HepG2 (cell line): ENCODE results near the gene MORN1. TPM values are rescaled to one million over a fixed set of nuclear protein-coding genes. Genes with fewer than 3 reads are reported as not detected.

Experiments used
- ATAC-seq: fragments of 200-7000 bp; cut with Tn5 transposase; 3 replicates; pipeline ENCODE4 v1.9.1; 2020; ENCODE audit warnings: mild to moderate bottlenecking, moderate library complexity
- BruUV-seq: library from RNA; stranded (reverse); fragments of 400-500 nt; replicated peaks from 2 replicates; lab custom pipeline; 2021; lab: Mats Ljungman, UMichigan
- CTCF ChIA-PET: fragments of 300-600 bp; formaldehyde crosslinking; extraction: SDS; loops from one replicate; lab custom pipeline; 2021; ENCODE audit warnings: low total read pairs, inconsistent platforms, low intra/inter-chr PET ratio; lab: Yijun Ruan, JAX
- POLR2A ChIA-PET: fragments of 350-600 bp; sonication (Branson Sonifier 250); formaldehyde crosslinking; loops from one replicate; lab custom pipeline; 2020; ENCODE audit warnings: antibody characterized with exemption, inconsistent platforms; lab: Yijun Ruan, JAX
- DNase-seq: peaks from one replicate; pipeline ENCODE4 v3.0.0-alpha.2; 2015; ENCODE audit warnings: low spot score
- FAIRE-seq: peaks from 3 replicates; lab custom pipeline; 2011; peaks lifted over from hg19 to GRCh38; lab: Jason Lieb, UNC
- H2AFZ ChIP-seq: one replicate; pipeline ENCODE4 v1.6.1; 2011; ENCODE audit warnings: low read length, inconsistent platforms
- H3K27ac ChIP-seq: fragments of 300-600 bp; 3 replicates; pipeline ENCODE4 v1.8.0; 2011; ENCODE audit warnings: mixed run types, mild to moderate bottlenecking, mixed read lengths, low read length, inconsistent platforms; ENCODE audit not compliant: insufficient read depth; ENCODE audit errors: extremely low read length
- H3K27me3 ChIP-seq, 2 experiments: fragments of 200-600 bp in 1 of 2; 2 replicates in 1 of 2; 3 replicates in 1 of 2; pipeline versions ENCODE4 v1.6.0 to v1.8.0; 2011; ENCODE audit warnings: low read length in 2 of 2, mild to moderate bottlenecking in 2 of 2, moderate library complexity in 2 of 2, inconsistent platforms in 1 of 2; ENCODE audit not compliant: insufficient read depth in 2 of 2, control insufficient read depth in 1 of 2
- H3K36me3 ChIP-seq, 2 experiments: fragments of 200-600 bp in 1 of 2; replicated peaks in 1 of 2; 2 replicates in 1 of 2; 3 replicates in 1 of 2; pipeline versions ENCODE4 v1.5.1 to v1.8.0; 2011; ENCODE audit warnings: low read length in 2 of 2, inconsistent platforms in 1 of 2; ENCODE audit not compliant: insufficient read depth in 2 of 2, control insufficient read depth in 1 of 2
- H3K4me1 ChIP-seq: 2 replicates; pipeline ENCODE4 v1.5.1; 2012; ENCODE audit warnings: low read length, inconsistent platforms; ENCODE audit not compliant: insufficient read depth
- H3K4me2 ChIP-seq: 2 replicates; pipeline ENCODE4 v1.6.0; 2011; ENCODE audit warnings: low read depth, low read length, inconsistent platforms
- H3K4me3 ChIP-seq, 3 experiments: fragments of 200-600 bp in 1 of 3; sonication (generic), shearing (Covaris generic) in 1 of 3; replicated peaks in 1 of 3; 2 replicates each; pipeline ENCODE4 v1.5.1; 2011 to 2016; ENCODE audit warnings: low read length in 3 of 3, inconsistent platforms in 2 of 3, low read depth in 2 of 3, mild to moderate bottlenecking in 2 of 3, control low read depth in 1 of 3, mixed read lengths in 1 of 3; ENCODE audit not compliant: insufficient read depth in 1 of 3
- H3K79me2 ChIP-seq: one replicate; pipeline ENCODE4 v1.6.1; 2011; ENCODE audit warnings: low read length, inconsistent platforms; ENCODE audit not compliant: insufficient read depth
- H3K9ac ChIP-seq: 2 replicates; pipeline ENCODE4 v1.6.0; 2011; ENCODE audit warnings: mild to moderate bottlenecking, low read depth, low read length, inconsistent platforms; ENCODE audit not compliant: insufficient read depth
- H3K9me3 ChIP-seq: 2 replicates; pipeline ENCODE4 v1.5.1; 2012; ENCODE audit warnings: mild to moderate bottlenecking, low read length
- H4K20me1 ChIP-seq: 2 replicates; pipeline ENCODE4 v1.6.0; 2011; ENCODE audit warnings: inconsistent platforms, mild to moderate bottlenecking, low read length, moderate library complexity; ENCODE audit not compliant: insufficient read depth
- ARNTL ChIP-seq: sonication (generic); formaldehyde crosslinking; IDR thresholded peaks from 2 replicates; pipeline ENCODE4 v1.4.0; 2020; ENCODE audit warnings: mild to moderate bottlenecking, missing genetic modification reagents
- CENPX ChIP-seq: sonication (generic); formaldehyde crosslinking; IDR thresholded peaks from 2 replicates; pipeline ENCODE4 v1.9.0; 2021; ENCODE audit warnings: mild to moderate bottlenecking, missing genetic modification reagents, moderate library complexity
- GATA4 ChIP-seq: sonication (generic); IDR thresholded peaks from 2 replicates; pipeline ENCODE4 v1.6.1; 2016; ENCODE audit warnings: antibody characterized with exemption, low read depth, borderline replicate concordance
- JUND ChIP-seq: sonication (generic); formaldehyde crosslinking; IDR thresholded peaks from 2 replicates; pipeline ENCODE4 v1.8.0; 2022; ENCODE audit warnings: mild to moderate bottlenecking, missing genetic modification reagents
- ZBTB20 ChIP-seq: sonication (generic); formaldehyde crosslinking; IDR thresholded peaks from 2 replicates; pipeline ENCODE4 v1.8.1; 2023; ENCODE audit warnings: missing genetic modification reagents, low read depth, mild to moderate bottlenecking, borderline replicate concordance
- ZNF280D ChIP-seq: sonication (generic); formaldehyde crosslinking; IDR thresholded peaks from 2 replicates; pipeline ENCODE4 v1.5.1; 2020; ENCODE audit warnings: mild to moderate bottlenecking, missing genetic modification reagents
- ZNF687 ChIP-seq: sonication (generic); formaldehyde crosslinking; IDR thresholded peaks from 2 replicates; pipeline ENCODE4 v1.5.1; 2020; ENCODE audit warnings: mild to moderate bottlenecking, missing genetic modification reagents, moderate library complexity
- WGBS: methylation state at CpG from one replicate; pipeline ENCODE4 v1.1.6; 2017; ENCODE audit warnings: low lambda C conversion rate; 5-methylcytosine and 5-hydroxymethylcytosine counted together
- in situ Hi-C: cut with HindIII; loops from 2 replicates; pipeline ENCODE4 v1.10.0; 2017; ENCODE audit warnings: low pct_unique_long_range_greater_than_20kb; ENCODE audit not compliant: extremely low pct_ligation_motif_present
- intact Hi-C: fragments of 100-400 bp; cut with micrococcal nuclease; formaldehyde crosslinking; loops from one replicate; pipeline ENCODE4 v1.10.0; 2022; ENCODE audit not compliant: unreplicated experiment
- polyA plus RNA-seq, 8 experiments: library from polyadenylated mRNA; depleted of rRNA in 3 of 8; stranded (reverse) in 7 of 8; unstranded in 1 of 8; fragments of >200 nt; fragmentation: Illumina TruSeq in 4 of 8; extraction: Trizol in 4 of 8; gene quantifications; 2 replicates each; pipeline versions ENCODE4 v1.2.1 to v1.2.3, GENCODE V29; 2011 to 2016; ENCODE audit warnings: low read depth in 4 of 8, missing spikeins in 1 of 8, mixed read lengths in 1 of 8; ENCODE audit not compliant: insufficient read depth in 1 of 8
- total RNA-seq, 5 experiments: library from RNA; depleted of rRNA; stranded (reverse); fragments of >200 nt; fragmentation: Illumina TruSeq; extraction: Trizol; gene quantifications; 2 replicates each; pipeline ENCODE4 v1.2.3, GENCODE V29; 2016; ENCODE audit warnings: low read depth in 1 of 5

MORN1 gene
- total and polyA plus RNA-seq, 2 of the 13 experiments (the other 11 are each of a cell fraction or from before 2014, with no cell fraction given) = 3.1 to 6.5 TPM

GRCh38 chr1:2302292-2302925, 88.9 kb downstream of the MORN1 start:
- Histone ChIP-seq H2AFZ (no peak overlapping the region), H3K4me2 (no peak overlapping the region), H3K36me3 (peaks cover 14 to 47% of the 10 kb centered on the region in 2 experiments; a peak in 4 of 5 replicates), H3K4me1 (no peaks in the 10 kb centered on the region), H3K9ac (no peak overlapping the region), H3K79me2 (peaks cover 36% of the 10 kb centered on the region), H3K27ac (no peak overlapping the region), H4K20me1 (peaks cover 40% of the 10 kb centered on the region), H3K27me3 (no peaks in the 10 kb centered on the region), H3K4me3 (no peak overlapping the region), H3K9me3 (no peaks in the 10 kb centered on the region)
- ChIA-PET CTCF (no interaction called here), POLR2A (no interaction called here)
- in situ Hi-C loops (no loop called here), intact Hi-C loops (no loop called here)
- 95% methylated on average over 15 of the region's 24 CpGs for WGBS
- ATAC-seq (no peak), DNase-seq (no peak), FAIRE-seq (no peak)
- TF ChIP-seq ZNF280D (CRISPR knock-in tag) (no peak), GATA4 (no peak), ZNF687 (CRISPR knock-in tag) (0 out of 2 replicates have a peak, but pooled peaks have one; percentile 8), JUND (no peak), ARNTL (no peak), ZBTB20 (CRISPR knock-in tag) (no peak), CENPX (CRISPR knock-in tag) (no peak)
- no TSS peak for BruUV-seq
